ENCODE measurements around the gene ST3GAL3.

- TF ChIP-seq CTCF (IDR thresholded peaks at IDR 0.05; ENCODE audit: borderline replicate concordance, extremely low read depth, low read length, poor library complexity, severe bottlenecking) = no peak
- no peak for TF ChIP-seq EZH2 (IDR thresholded peaks at IDR 0.05; ENCODE audit: borderline replicate concordance, low read depth, low read length, severe bottlenecking)
Measured at GRCh38 chr1:43979528-43980254, 272.4 kb downstream of the ST3GAL3 start.

All from DND-41 (cell line).